Transverse colon (tissue), 4 donors: ENCODE results near the gene SIT1. TPM values are rescaled to one million over a fixed set of nuclear protein-coding genes. Genes with fewer than 3 reads are reported as not detected.
"Not testable (repeated sequence)": the region's sequence is repeated elsewhere in the genome, so short reads cannot be mapped to it uniquely, and the experiment has no call there.

Experiments used
- DNase-seq: peaks from one replicate; pipeline ENCODE4 v3.0.0-alpha.2; 2019
- H3K27ac ChIP-seq, 4 donors: fragments of 200-600 bp; sonication (generic); 2 replicates each; pipeline ENCODE4 v1.5.1; 2016 to 2018; ENCODE audit warnings: inconsistent platforms in 4 of 4
- H3K27me3 ChIP-seq: fragments of 200-600 bp; sonication (generic); 2 replicates; pipeline ENCODE4 v1.5.1; 2017; ENCODE audit warnings: inconsistent platforms
- H3K36me3 ChIP-seq, 4 donors: fragments of 200-600 bp; sonication (generic); 2 replicates each; pipeline ENCODE4 v1.5.1; 2017 to 2019; ENCODE audit warnings: inconsistent platforms in 4 of 4
- H3K4me1 ChIP-seq, 4 donors: fragments of 200-600 bp; sonication (generic); 2 replicates each; pipeline ENCODE4 v1.5.1; 2017 to 2020; ENCODE audit warnings: inconsistent platforms in 4 of 4
- H3K4me3 ChIP-seq, 4 donors: fragments of 200-600 bp; sonication (generic); 1 replicate in 1 of 4; 2 replicates in 3 of 4; pipeline versions ENCODE4 v1.5.1 to v1.6.1; 2017 to 2019; ENCODE audit warnings: inconsistent platforms in 4 of 4
- H3K9me3 ChIP-seq, 2 donors: fragments of 200-600 bp; sonication (generic); 2 replicates each; pipeline ENCODE4 v1.5.1; 2017 to 2019; ENCODE audit warnings: inconsistent platforms in 2 of 2
- CTCF ChIP-seq, 5 experiments: fragments of 200-600 bp in 3 of 5; fragments of 450-650 bp in 2 of 5; sonication (generic) in 3 of 5; IDR thresholded peaks; 1 replicate in 2 of 5; 2 replicates in 3 of 5; pipeline ENCODE4 v1.5.1; 2016 to 2017; ENCODE audit warnings: antibody characterized with exemption in 5 of 5, inconsistent platforms in 3 of 5, mild to moderate bottlenecking in 2 of 5, moderate library complexity in 1 of 5
- EP300 ChIP-seq: sonication (generic); formaldehyde crosslinking; IDR thresholded peaks from one replicate; pipeline ENCODE4 v1.6.1; 2017; ENCODE audit warnings: antibody characterized with exemption, low read depth
- POLR2A ChIP-seq: fragments of 450-650 bp; IDR thresholded peaks from one replicate; pipeline ENCODE4 v1.6.1; 2016; ENCODE audit warnings: antibody characterized with exemption, mild to moderate bottlenecking, moderate library complexity
- POLR2AphosphoS5 ChIP-seq, 3 donors: sonication (generic); formaldehyde crosslinking; IDR thresholded peaks; one replicate each; pipeline ENCODE4 v1.6.1; 2016; ENCODE audit warnings: antibody characterized with exemption in 3 of 3
- WGBS, 2 donors: methylation state at CpG; one replicate each; pipeline ENCODE4 v1.1.5; 2018; ENCODE audit warnings: low coverage in 1 of 2; 5-methylcytosine and 5-hydroxymethylcytosine counted together
- in situ Hi-C, 4 donors: fragments of 200-750 bp; cut with MboI; loops; one replicate each; pipeline versions ENCODE4 v1.15.0 to v1.15.1; 2017; ENCODE audit warnings: low sequenced_read_pairs in 3 of 4, low pct_ligation_motif_present in 1 of 4, low pct_unique_long_range_greater_than_20kb in 1 of 4
- intact Hi-C: fragments of 100-400 bp; cut with DNase I; formaldehyde crosslinking; loops from one replicate; pipeline ENCODE4 v1.15.1; 2023; ENCODE audit warnings: low total_unique reads
- total RNA-seq, 4 donors: library from RNA; depleted of rRNA; stranded (reverse); fragments of >200 nt; gene quantifications; one replicate each; pipeline ENCODE4 v1.1.0, GENCODE V29; 2016

The SIT1 gene
- total RNA-seq, 4 donors from 2014 or later: 1.2 to 6.7 (median 3.8) TPM; not detected in 1

- DNase-seq: no peak
- TF ChIP-seq POLR2AphosphoS5 (IDR thresholded peaks at IDR 0.05) (no peak), CTCF (IDR thresholded peaks at IDR 0.05) (peak in 1 of 5 experiments; percentile 3), POLR2A (no peak), EP300 (no peak)
- peak overlapping the region; percentile 81 to 97 (median 92) for H3K27ac ChIP-seq
- no peaks in the 10 kb centered on the region for H3K27me3 ChIP-seq
- in situ Hi-C loops (no loop called here), intact Hi-C loops (no loop called here)
- H3K4me3 ChIP-seq: peak overlapping the region; percentile 47 to 68 (median 55)
- H3K36me3 ChIP-seq: no peaks in the 10 kb centered on the region
- 1 to 3% methylated on average over 5 to 11 of the region's 11 CpGs for WGBS, 2 donors
- no peaks in the 10 kb centered on the region for H3K9me3 ChIP-seq
- H3K4me1 ChIP-seq: peaks cover 4 to 20% (median 13%) of the 10 kb centered on the region in 4 donors
These were observed 4.6 kb downstream of the SIT1 start for GRCh38 chr9:35646153-35646532.

- peak overlapping the region; percentile 81 to 97 (median 92) for H3K27ac ChIP-seq
- DNase-seq, intact Hi-C loops, H3K9me3 ChIP-seq, H3K36me3 ChIP-seq, H3K27me3 ChIP-seq, in situ Hi-C loops: not testable (repeated sequence)
- 15 to 39% methylated on average over 6 to 10 of the region's 10 CpGs for WGBS, 2 donors
- peak overlapping the region; percentile 47 to 68 (median 55) for H3K4me3 ChIP-seq
- peaks cover 4 to 16% (median 9%) of the 10 kb centered on the region in 4 donors for H3K4me1 ChIP-seq
These were observed 5.0 kb downstream of the SIT1 start for GRCh38 chr9:35645736-35646135.

GRCh38 chr9:35643046-35643445, 7.7 kb downstream of the SIT1 start:
- WGBS, 2 donors: 67 to 97% methylated on average over 1 to 12 of the region's 12 CpGs

GRCh38 chr9:35641478-35641877, 9.3 kb downstream of the SIT1 start:
- in situ Hi-C loops, H3K27me3 ChIP-seq, H3K4me3 ChIP-seq, H3K36me3 ChIP-seq, DNase-seq, H3K27ac ChIP-seq, H3K9me3 ChIP-seq, intact Hi-C loops: not testable (repeated sequence)
- peaks cover 0 to 15% (median 3%) of the 10 kb centered on the region in 4 donors for H3K4me1 ChIP-seq
- WGBS, 2 donors: 92 to 100% methylated on average over 1 to 3 of the region's 3 CpGs

More at GRCh38 chr9:35643046-35643445, 7.7 kb downstream of the SIT1 start:
- TF ChIP-seq CTCF (IDR thresholded peaks at IDR 0.05): no peak
- no peak for TF ChIP-seq POLR2AphosphoS5 (IDR thresholded peaks at IDR 0.05)
- no peak for TF ChIP-seq EP300
- TF ChIP-seq POLR2A: no peak
- Histone ChIP-seq H3K27ac (no peak overlapping the region), H3K9me3 (no peaks in the 10 kb centered on the region), H3K4me1 (peaks cover 4 to 17% (median 8%) of the 10 kb centered on the region in 4 donors), H3K36me3 (no peaks in the 10 kb centered on the region), H3K4me3 (no peak overlapping the region), H3K27me3 (no peaks in the 10 kb centered on the region)
- no peak for DNase-seq
- intact Hi-C loops (no loop called here), in situ Hi-C loops (no loop called here)

- in situ Hi-C loops, H3K27me3 ChIP-seq, H3K36me3 ChIP-seq, H3K27ac ChIP-seq, DNase-seq, intact Hi-C loops, H3K4me3 ChIP-seq, H3K9me3 ChIP-seq: not testable (repeated sequence)
- 96 to 97% methylated on average over 4 to 15 of the region's 15 CpGs for WGBS, 2 donors
- peaks cover 0 to 16% (median 0%) of the 10 kb centered on the region in 4 donors for H3K4me1 ChIP-seq
These were observed 10.3 kb downstream of the SIT1 start for GRCh38 chr9:35640431-35640830.

- no peaks in the 10 kb centered on the region for H3K27me3 ChIP-seq
- WGBS, 2 donors: 80 to 82% methylated on average over 1 of the region's 1 CpG
- DNase-seq: no peak
- H3K9me3 ChIP-seq: no peaks in the 10 kb centered on the region
- no peaks in the 10 kb centered on the region for H3K36me3 ChIP-seq
- H3K4me1 ChIP-seq: peaks cover 0 to 19% (median 0%) of the 10 kb centered on the region in 4 donors
- no peak for TF ChIP-seq POLR2A
- no peak for TF ChIP-seq CTCF (IDR thresholded peaks at IDR 0.05)
- TF ChIP-seq POLR2AphosphoS5 (IDR thresholded peaks at IDR 0.05): no peak
- no peak for TF ChIP-seq EP300
- in situ Hi-C loops: no loop called here
- H3K4me3 ChIP-seq: no peak overlapping the region
- intact Hi-C loops: no loop called here
- no peak overlapping the region for H3K27ac ChIP-seq
These were observed 11.1 kb downstream of the SIT1 start for GRCh38 chr9:35639631-35640030.

GRCh38 chr9:35639225-35639624, 11.5 kb downstream of the SIT1 start:
- H3K4me1 ChIP-seq: peaks cover 0 to 19% (median 0%) of the 10 kb centered on the region in 4 donors
- intact Hi-C loops, H3K36me3 ChIP-seq, H3K9me3 ChIP-seq, DNase-seq, H3K27ac ChIP-seq, H3K27me3 ChIP-seq, in situ Hi-C loops, H3K4me3 ChIP-seq: not testable (repeated sequence)
- 50 to 69% methylated on average over 1 of the region's 1 CpG for WGBS, 2 donors

GRCh38 chr9:35638751-35639150, 12.0 kb downstream of the SIT1 start:
- H3K27me3 ChIP-seq, H3K9me3 ChIP-seq, H3K4me3 ChIP-seq, intact Hi-C loops, H3K36me3 ChIP-seq, DNase-seq, in situ Hi-C loops, H3K27ac ChIP-seq: not testable (repeated sequence)
- peaks cover 0 to 19% (median 0%) of the 10 kb centered on the region in 4 donors for H3K4me1 ChIP-seq
- WGBS, 2 donors: 69 to 83% methylated on average over 6 to 7 of the region's 8 CpGs
